Sigmoid colon (tissue), 7 donors: ENCODE data around the gene ESPNL. TPM values are rescaled to one million over a fixed set of nuclear protein-coding genes. Genes with fewer than 3 reads are reported as not detected.

Experiments
- DNase-seq: peaks from one replicate; pipeline ENCODE4 v3.0.0-alpha.2; 2019
- H3K27ac ChIP-seq, 4 donors: fragments of 200-600 bp; sonication (generic); one replicate each; pipeline ENCODE4 v1.5.1; 2016 to 2019; ENCODE audit warnings: mild to moderate bottlenecking in 1 of 4
- H3K27me3 ChIP-seq, 3 donors: fragments of 200-600 bp; sonication (generic); one replicate each; pipeline ENCODE4 v1.5.1; 2019; ENCODE audit warnings: mild to moderate bottlenecking in 1 of 3
- H3K36me3 ChIP-seq, 4 donors: fragments of 200-600 bp; sonication (generic); one replicate each; pipeline ENCODE4 v1.5.1; 2016 to 2019
- H3K4me1 ChIP-seq, 4 donors: fragments of 200-600 bp; sonication (generic); one replicate each; pipeline ENCODE4 v1.5.1; 2017 to 2019
- H3K4me3 ChIP-seq, 4 donors: fragments of 200-600 bp; sonication (generic); one replicate each; pipeline ENCODE4 v1.5.1; 2017 to 2019; ENCODE audit warnings: mild to moderate bottlenecking in 2 of 4, moderate library complexity in 1 of 4
- H3K9me3 ChIP-seq, 4 donors: fragments of 200-600 bp in 3 of 4; sonication (generic) in 3 of 4; one replicate each; pipeline versions ENCODE4 v1.5.1 to v1.6.1; 2013 to 2019
- CTCF ChIP-seq, 4 experiments: fragments of 450-650 bp in 3 of 4; fragments of 200-600 bp in 1 of 4; IDR thresholded peaks; one replicate each; pipeline ENCODE4 v1.5.1; 2016 to 2019; ENCODE audit warnings: antibody characterized with exemption in 4 of 4, mild to moderate bottlenecking in 3 of 4, moderate library complexity in 2 of 4
- EP300 ChIP-seq, 4 donors: sonication (generic); formaldehyde crosslinking; IDR thresholded peaks; one replicate each; pipeline ENCODE4 v1.6.1; 2017; ENCODE audit warnings: antibody characterized with exemption in 4 of 4
- POLR2A ChIP-seq, 2 donors: fragments of 450-650 bp; IDR thresholded peaks; one replicate each; pipeline ENCODE4 v1.6.1; 2016; ENCODE audit warnings: antibody characterized with exemption in 2 of 2, mild to moderate bottlenecking in 2 of 2, moderate library complexity in 2 of 2
- POLR2AphosphoS5 ChIP-seq, 4 donors: sonication (generic); formaldehyde crosslinking; IDR thresholded peaks; one replicate each; pipeline ENCODE4 v1.6.1; 2017; ENCODE audit warnings: antibody characterized with exemption in 4 of 4
- WGBS, 2 donors: extraction: QIAGEN DNeasy Blood & Tissue Kit; methylation state at CpG; one replicate each; pipeline ENCODE4 v1.1.7; 2013; 5-methylcytosine and 5-hydroxymethylcytosine counted together
- intact Hi-C: fragments of 100-400 bp; cut with DNase I; formaldehyde crosslinking; loops from one replicate; pipeline ENCODE4 v1.15.1; 2023
- polyA plus RNA-seq, 3 donors: library from polyadenylated mRNA; stranded (reverse); fragments of 200-250 nt; gene quantifications; one replicate each; pipeline ENCODE4 v1.2.3, GENCODE V29; 2013
- total RNA-seq, 4 donors: library from RNA; depleted of rRNA; stranded (reverse); fragments of >200 nt; gene quantifications; one replicate each; pipeline ENCODE4 v1.1.0, GENCODE V29; 2016
- donor health status: healthy with polysubstance abuse.
- donor health status: Bipolar disorder and iron deficiency.
- donor health status: healthy.

ESPNL gene
- total and polyA plus RNA-seq, 7 donors: 0.36 to 2.0 (median 0.58) TPM; not detected in 3

GRCh38 chr2:238094438-238095022 is 5.6 kb upstream of the ESPNL start:
- DNase-seq: no peak
- Histone ChIP-seq H3K36me3 (no peaks in the 10 kb centered on the region), H3K27ac (no peak overlapping the region), H3K4me1 (no peaks in the 10 kb centered on the region), H3K9me3 (no peaks in the 10 kb centered on the region), H3K4me3 (no peak overlapping the region), H3K27me3 (no peaks in the 10 kb centered on the region)
- 93 to 95% methylated on average over 17 of the region's 17 CpGs for WGBS, 2 donors
- intact Hi-C loops: no loop called here
- TF ChIP-seq CTCF (IDR thresholded peaks at IDR 0.05) (no peak), EP300 (IDR thresholded peaks at IDR 0.05) (no peak), POLR2AphosphoS5 (IDR thresholded peaks at IDR 0.05) (no peak), POLR2A (IDR thresholded peaks at IDR 0.05) (no peak)

GRCh38 chr2:238095143-238095542 is 5.0 kb upstream of the ESPNL start:
- no peak overlapping the region for H3K4me3 ChIP-seq
- TF ChIP-seq POLR2A (IDR thresholded peaks at IDR 0.05): no peak
- TF ChIP-seq CTCF (IDR thresholded peaks at IDR 0.05): no peak
- no peak for TF ChIP-seq EP300 (IDR thresholded peaks at IDR 0.05)
- TF ChIP-seq POLR2AphosphoS5 (IDR thresholded peaks at IDR 0.05): no peak
- intact Hi-C loops: no loop called here
- H3K36me3 ChIP-seq: no peaks in the 10 kb centered on the region
- no peaks in the 10 kb centered on the region for H3K27me3 ChIP-seq
- no peak overlapping the region for H3K27ac ChIP-seq
- 84 to 87% methylated on average over 7 of the region's 7 CpGs for WGBS, 2 donors
- no peaks in the 10 kb centered on the region for H3K4me1 ChIP-seq
- no peaks in the 10 kb centered on the region for H3K9me3 ChIP-seq
- no peak for DNase-seq

GRCh38 chr2:238096311-238097011 is 3.7 kb upstream of the ESPNL start:
- no peak overlapping the region for H3K4me3 ChIP-seq
- no peak overlapping the region for H3K27ac ChIP-seq
- WGBS, 2 donors: 86 to 93% methylated on average over 22 of the region's 22 CpGs
- H3K9me3 ChIP-seq: no peaks in the 10 kb centered on the region
- no peak for TF ChIP-seq EP300 (IDR thresholded peaks at IDR 0.05)
- TF ChIP-seq POLR2AphosphoS5 (IDR thresholded peaks at IDR 0.05): no peak
- TF ChIP-seq CTCF (IDR thresholded peaks at IDR 0.05): no peak
- DNase-seq: no peak
- H3K27me3 ChIP-seq: no peaks in the 10 kb centered on the region
- no peaks in the 10 kb centered on the region for H3K4me1 ChIP-seq
- intact Hi-C loops: no loop called here
- H3K36me3 ChIP-seq: no peaks in the 10 kb centered on the region

- H3K4me3 ChIP-seq: no peak overlapping the region
- 88 to 89% methylated on average over 19 of the region's 19 CpGs for WGBS, 2 donors
- no peak overlapping the region for H3K27ac ChIP-seq
- intact Hi-C loops: no loop called here
- H3K4me1 ChIP-seq: no peaks in the 10 kb centered on the region
- no peak for DNase-seq
- no peaks in the 10 kb centered on the region for H3K27me3 ChIP-seq
- no peaks in the 10 kb centered on the region for H3K36me3 ChIP-seq
- no peaks in the 10 kb centered on the region for H3K9me3 ChIP-seq
- TF ChIP-seq EP300 (IDR thresholded peaks at IDR 0.05): no peak
- no peak for TF ChIP-seq POLR2A (IDR thresholded peaks at IDR 0.05)
- TF ChIP-seq CTCF (IDR thresholded peaks at IDR 0.05): no peak
- no peak for TF ChIP-seq POLR2AphosphoS5 (IDR thresholded peaks at IDR 0.05)
Observed at GRCh38 chr2:238097201-238097987, 2.7 kb upstream of the ESPNL start.
